Transverse colon (tissue), 4 donors: Measurements from ENCODE around the gene CASK. TPM values are rescaled to one million over a fixed set of nuclear protein-coding genes. Genes with fewer than 3 reads are reported as not detected.

Experiments
- DNase-seq: peaks from one replicate; pipeline ENCODE4 v3.0.0-alpha.2; 2019
- H3K27ac ChIP-seq, 4 donors: fragments of 200-600 bp; sonication (generic); 2 replicates each; pipeline ENCODE4 v1.5.1; 2016 to 2018; ENCODE audit warnings: inconsistent platforms in 4 of 4
- H3K27me3 ChIP-seq: fragments of 200-600 bp; sonication (generic); 2 replicates; pipeline ENCODE4 v1.5.1; 2017; ENCODE audit warnings: inconsistent platforms
- H3K36me3 ChIP-seq, 4 donors: fragments of 200-600 bp; sonication (generic); 2 replicates each; pipeline ENCODE4 v1.5.1; 2017 to 2019; ENCODE audit warnings: inconsistent platforms in 4 of 4
- H3K4me1 ChIP-seq, 4 donors: fragments of 200-600 bp; sonication (generic); 2 replicates each; pipeline ENCODE4 v1.5.1; 2017 to 2020; ENCODE audit warnings: inconsistent platforms in 4 of 4
- H3K4me3 ChIP-seq, 4 donors: fragments of 200-600 bp; sonication (generic); 1 replicate in 1 of 4; 2 replicates in 3 of 4; pipeline versions ENCODE4 v1.5.1 to v1.6.1; 2017 to 2019; ENCODE audit warnings: inconsistent platforms in 4 of 4
- H3K9me3 ChIP-seq, 2 donors: fragments of 200-600 bp; sonication (generic); 2 replicates each; pipeline ENCODE4 v1.5.1; 2017 to 2019; ENCODE audit warnings: inconsistent platforms in 2 of 2
- CTCF ChIP-seq, 5 experiments: fragments of 200-600 bp in 3 of 5; fragments of 450-650 bp in 2 of 5; sonication (generic) in 3 of 5; IDR thresholded peaks; 1 replicate in 2 of 5; 2 replicates in 3 of 5; pipeline ENCODE4 v1.5.1; 2016 to 2017; ENCODE audit warnings: antibody characterized with exemption in 5 of 5, inconsistent platforms in 3 of 5, mild to moderate bottlenecking in 2 of 5, moderate library complexity in 1 of 5
- EP300 ChIP-seq: sonication (generic); formaldehyde crosslinking; IDR thresholded peaks from one replicate; pipeline ENCODE4 v1.6.1; 2017; ENCODE audit warnings: antibody characterized with exemption, low read depth
- POLR2A ChIP-seq: fragments of 450-650 bp; IDR thresholded peaks from one replicate; pipeline ENCODE4 v1.6.1; 2016; ENCODE audit warnings: antibody characterized with exemption, mild to moderate bottlenecking, moderate library complexity
- POLR2AphosphoS5 ChIP-seq, 3 donors: sonication (generic); formaldehyde crosslinking; IDR thresholded peaks; one replicate each; pipeline ENCODE4 v1.6.1; 2016; ENCODE audit warnings: antibody characterized with exemption in 3 of 3
- WGBS, 2 donors: methylation state at CpG; one replicate each; pipeline ENCODE4 v1.1.5; 2018; ENCODE audit warnings: low coverage in 1 of 2; 5-methylcytosine and 5-hydroxymethylcytosine counted together
- in situ Hi-C, 4 donors: fragments of 200-750 bp; cut with MboI; loops; one replicate each; pipeline versions ENCODE4 v1.15.0 to v1.15.1; 2017; ENCODE audit warnings: low sequenced_read_pairs in 3 of 4, low pct_ligation_motif_present in 1 of 4, low pct_unique_long_range_greater_than_20kb in 1 of 4
- intact Hi-C: fragments of 100-400 bp; cut with DNase I; formaldehyde crosslinking; loops from one replicate; pipeline ENCODE4 v1.15.1; 2023; ENCODE audit warnings: low total_unique reads
- total RNA-seq, 4 donors: library from RNA; depleted of rRNA; stranded (reverse); fragments of >200 nt; gene quantifications; one replicate each; pipeline ENCODE4 v1.1.0, GENCODE V29; 2016

The CASK gene
- total RNA-seq, 4 donors from 2014 or later: 26.6 to 86.1 (median 56.3) TPM

- 90 to 91% methylated on average over 2 to 3 of the region's 3 CpGs for WGBS, 2 donors
- DNase-seq: no peak
- in situ Hi-C loops: no loop called here
- no peak for TF ChIP-seq EP300
- no peak for TF ChIP-seq POLR2A
- no peak for TF ChIP-seq POLR2AphosphoS5 (IDR thresholded peaks at IDR 0.05)
- TF ChIP-seq CTCF (IDR thresholded peaks at IDR 0.05): no peak
- Histone ChIP-seq H3K36me3 (no peaks in the 10 kb centered on the region), H3K4me1 (no peaks in the 10 kb centered on the region), H3K4me3 (no peak overlapping the region), H3K27me3 (no peaks in the 10 kb centered on the region), H3K9me3 (no peaks in the 10 kb centered on the region), H3K27ac (no peak overlapping the region)
- intact Hi-C loops: no loop called here
These were observed 255.7 kb downstream of the CASK start for GRCh38 chrX:41667631-41668030.

GRCh38 chrX:41666251-41666650 lies 257.1 kb downstream of the CASK start:
- H3K9me3 ChIP-seq: no peaks in the 10 kb centered on the region
- H3K4me1 ChIP-seq: no peaks in the 10 kb centered on the region
- in situ Hi-C loops: no loop called here
- H3K36me3 ChIP-seq: no peaks in the 10 kb centered on the region
- no peak overlapping the region for H3K4me3 ChIP-seq
- H3K27ac ChIP-seq: no peak overlapping the region
- no peaks in the 10 kb centered on the region for H3K27me3 ChIP-seq
- intact Hi-C loops: no loop called here
- TF ChIP-seq POLR2A (no peak), POLR2AphosphoS5 (IDR thresholded peaks at IDR 0.05) (no peak), CTCF (IDR thresholded peaks at IDR 0.05) (no peak), EP300 (no peak)
- no peak for DNase-seq
- WGBS, 2 donors: 65 to 67% methylated on average over 1 of the region's 1 CpG

GRCh38 chrX:41665686-41666085 lies 257.7 kb downstream of the CASK start:
- Histone ChIP-seq H3K36me3 (no peaks in the 10 kb centered on the region), H3K9me3 (no peaks in the 10 kb centered on the region), H3K4me3 (no peak overlapping the region), H3K4me1 (no peaks in the 10 kb centered on the region), H3K27ac (no peak overlapping the region), H3K27me3 (no peaks in the 10 kb centered on the region)
- intact Hi-C loops (no loop called here), in situ Hi-C loops (no loop called here)
- DNase-seq: no peak
- WGBS, 2 donors: 66% methylated on average over 2 of the region's 2 CpGs; no CpG with 5 or more reads in 1 of the 2 donors
- TF ChIP-seq POLR2A: no peak
- no peak for TF ChIP-seq CTCF (IDR thresholded peaks at IDR 0.05)
- TF ChIP-seq POLR2AphosphoS5 (IDR thresholded peaks at IDR 0.05): no peak
- TF ChIP-seq EP300: no peak

GRCh38 chrX:41664908-41665307 lies 258.4 kb downstream of the CASK start:
- H3K36me3 ChIP-seq: no peaks in the 10 kb centered on the region
- H3K4me1 ChIP-seq: no peaks in the 10 kb centered on the region
- H3K27ac ChIP-seq: no peak overlapping the region
- no peaks in the 10 kb centered on the region for H3K9me3 ChIP-seq
- in situ Hi-C loops (no loop called here), intact Hi-C loops (no loop called here)
- no peak overlapping the region for H3K4me3 ChIP-seq
- DNase-seq: no peak
- no peak for TF ChIP-seq POLR2A
- no peak for TF ChIP-seq EP300
- no peak for TF ChIP-seq CTCF (IDR thresholded peaks at IDR 0.05)
- no peak for TF ChIP-seq POLR2AphosphoS5 (IDR thresholded peaks at IDR 0.05)
- no peaks in the 10 kb centered on the region for H3K27me3 ChIP-seq
